OCI-LY3 (cell line): ENCODE measurements around the gene BCL2L15.

Source experiments
- EZH2phosphoT487 ChIP-seq: fragments of 200-600 bp; shearing (Covaris generic); IDR thresholded peaks from 2 replicates; pipeline ENCODE4 v1.6.1; 2018; ENCODE audit warnings: antibody characterized with exemption, mixed run types, low read depth
- TF ChIP-seq, protein P1 (sequence below): fragments of 200-600, 300-600 bp; sonication (generic); IDR thresholded peaks from 2 replicates; pipeline ENCODE4 v1.5.1; 2014; ENCODE audit warnings: antibody characterized with exemption, low read length, low read depth

DNA sequence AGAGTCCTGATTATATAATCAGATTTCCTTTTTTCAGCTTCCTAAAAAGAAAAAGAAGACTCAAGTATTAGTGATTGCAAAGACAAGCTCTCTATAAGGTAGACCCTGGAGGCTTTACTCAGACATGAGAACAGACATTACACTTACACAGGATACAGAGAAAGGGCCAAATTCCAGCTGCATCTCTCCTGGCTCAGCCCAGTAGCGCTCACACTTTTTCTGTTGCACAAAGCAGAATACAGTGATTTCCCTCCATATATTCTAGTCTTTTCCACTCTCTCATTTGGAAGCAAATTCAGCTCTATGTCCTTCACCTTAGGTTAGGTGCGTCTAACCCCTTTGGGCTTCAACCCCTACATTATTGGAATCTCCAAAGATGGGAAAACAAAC, 31.0 kb downstream of the BCL2L15 start:
- TF ChIP-seq EZH2phosphoT487 = no peak
- TF ChIP-seq, protein P1, sequence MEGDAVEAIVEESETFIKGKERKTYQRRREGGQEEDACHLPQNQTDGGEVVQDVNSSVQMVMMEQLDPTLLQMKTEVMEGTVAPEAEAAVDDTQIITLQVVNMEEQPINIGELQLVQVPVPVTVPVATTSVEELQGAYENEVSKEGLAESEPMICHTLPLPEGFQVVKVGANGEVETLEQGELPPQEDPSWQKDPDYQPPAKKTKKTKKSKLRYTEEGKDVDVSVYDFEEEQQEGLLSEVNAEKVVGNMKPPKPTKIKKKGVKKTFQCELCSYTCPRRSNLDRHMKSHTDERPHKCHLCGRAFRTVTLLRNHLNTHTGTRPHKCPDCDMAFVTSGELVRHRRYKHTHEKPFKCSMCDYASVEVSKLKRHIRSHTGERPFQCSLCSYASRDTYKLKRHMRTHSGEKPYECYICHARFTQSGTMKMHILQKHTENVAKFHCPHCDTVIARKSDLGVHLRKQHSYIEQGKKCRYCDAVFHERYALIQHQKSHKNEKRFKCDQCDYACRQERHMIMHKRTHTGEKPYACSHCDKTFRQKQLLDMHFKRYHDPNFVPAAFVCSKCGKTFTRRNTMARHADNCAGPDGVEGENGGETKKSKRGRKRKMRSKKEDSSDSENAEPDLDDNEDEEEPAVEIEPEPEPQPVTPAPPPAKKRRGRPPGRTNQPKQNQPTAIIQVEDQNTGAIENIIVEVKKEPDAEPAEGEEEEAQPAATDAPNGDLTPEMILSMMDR = no peak
